MM.1S (cell line): ENCODE data around the gene LILRA2.
"Not testable (repeated sequence)": the region's sequence is repeated elsewhere in the genome, so short reads cannot be mapped to it uniquely, and the experiment has no call there.

Source experiments
- CTCF ChIP-seq: fragments of 300-600 bp; sonication (generic); IDR thresholded peaks from 2 replicates; pipeline ENCODE4 v1.5.1; 2016; ENCODE audit warnings: antibody characterized with exemption, low read length, mixed read lengths
- EZH2 ChIP-seq: fragments of 300-600 bp; sonication (generic); optimal IDR thresholded peaks from 2 replicates; pipeline ENCODE3; 2017; ENCODE audit warnings: low read depth, mild to moderate bottlenecking, antibody characterized with exemption, low read length, mixed read lengths
- EZH2phosphoT487 ChIP-seq: fragments of 300-600 bp; sonication (generic); IDR thresholded peaks from 2 replicates; pipeline ENCODE4 v1.6.1; 2018; ENCODE audit warnings: antibody characterized with exemption, low read length

- TF ChIP-seq CTCF, EZH2, EZH2phosphoT487: not testable (repeated sequence)
Measured at GRCh38 chr19:54632517-54632916, 58.9 kb downstream of the LILRA2 start.
